LNCaP clone FGC (cell line): ENCODE measurements around the gene TTC16.

Experiments used
- DNase-seq: peaks from one replicate; pipeline ENCODE4 v3.0.0-alpha.2; 2011; ENCODE audit warnings: low read depth
- H3K4me3 ChIP-seq: 2 replicates; pipeline ENCODE4 v1.5.1; 2011; ENCODE audit warnings: mild to moderate bottlenecking, low read depth, low read length, control low read depth
- TF ChIP-seq, protein P1 (sequence below): IDR thresholded peaks from 2 replicates; pipeline ENCODE4 v1.5.1; 2012; ENCODE audit warnings: mild to moderate bottlenecking; ENCODE audit not compliant: control insufficient read depth, insufficient read depth; ENCODE audit errors: extremely low read depth

TTC16 gene

DNA sequence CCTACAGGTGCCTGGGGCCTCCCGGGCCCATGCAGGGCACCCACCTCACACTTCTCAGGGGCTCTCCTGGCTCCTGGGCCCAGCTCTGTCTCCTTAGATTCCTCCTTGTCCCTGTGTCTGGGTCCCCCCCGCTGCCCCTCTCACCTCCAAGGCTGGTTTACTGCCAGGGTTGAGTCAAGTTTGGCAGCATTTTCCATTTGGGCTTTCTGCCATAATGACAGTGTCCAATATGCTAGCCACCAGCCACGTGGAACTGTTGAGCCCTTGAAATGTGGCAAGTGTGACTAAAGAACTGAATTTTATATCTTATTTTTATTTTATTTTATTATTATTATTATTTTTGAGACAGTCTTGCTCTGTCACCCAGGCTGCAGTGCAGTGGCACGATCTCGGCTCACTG, 1.9 kb downstream of the TTC16 start:
- no peak overlapping the region for H3K4me3 ChIP-seq
- DNase-seq, result no peak
- TF ChIP-seq, protein P1, sequence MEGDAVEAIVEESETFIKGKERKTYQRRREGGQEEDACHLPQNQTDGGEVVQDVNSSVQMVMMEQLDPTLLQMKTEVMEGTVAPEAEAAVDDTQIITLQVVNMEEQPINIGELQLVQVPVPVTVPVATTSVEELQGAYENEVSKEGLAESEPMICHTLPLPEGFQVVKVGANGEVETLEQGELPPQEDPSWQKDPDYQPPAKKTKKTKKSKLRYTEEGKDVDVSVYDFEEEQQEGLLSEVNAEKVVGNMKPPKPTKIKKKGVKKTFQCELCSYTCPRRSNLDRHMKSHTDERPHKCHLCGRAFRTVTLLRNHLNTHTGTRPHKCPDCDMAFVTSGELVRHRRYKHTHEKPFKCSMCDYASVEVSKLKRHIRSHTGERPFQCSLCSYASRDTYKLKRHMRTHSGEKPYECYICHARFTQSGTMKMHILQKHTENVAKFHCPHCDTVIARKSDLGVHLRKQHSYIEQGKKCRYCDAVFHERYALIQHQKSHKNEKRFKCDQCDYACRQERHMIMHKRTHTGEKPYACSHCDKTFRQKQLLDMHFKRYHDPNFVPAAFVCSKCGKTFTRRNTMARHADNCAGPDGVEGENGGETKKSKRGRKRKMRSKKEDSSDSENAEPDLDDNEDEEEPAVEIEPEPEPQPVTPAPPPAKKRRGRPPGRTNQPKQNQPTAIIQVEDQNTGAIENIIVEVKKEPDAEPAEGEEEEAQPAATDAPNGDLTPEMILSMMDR, result no peak

DNA sequence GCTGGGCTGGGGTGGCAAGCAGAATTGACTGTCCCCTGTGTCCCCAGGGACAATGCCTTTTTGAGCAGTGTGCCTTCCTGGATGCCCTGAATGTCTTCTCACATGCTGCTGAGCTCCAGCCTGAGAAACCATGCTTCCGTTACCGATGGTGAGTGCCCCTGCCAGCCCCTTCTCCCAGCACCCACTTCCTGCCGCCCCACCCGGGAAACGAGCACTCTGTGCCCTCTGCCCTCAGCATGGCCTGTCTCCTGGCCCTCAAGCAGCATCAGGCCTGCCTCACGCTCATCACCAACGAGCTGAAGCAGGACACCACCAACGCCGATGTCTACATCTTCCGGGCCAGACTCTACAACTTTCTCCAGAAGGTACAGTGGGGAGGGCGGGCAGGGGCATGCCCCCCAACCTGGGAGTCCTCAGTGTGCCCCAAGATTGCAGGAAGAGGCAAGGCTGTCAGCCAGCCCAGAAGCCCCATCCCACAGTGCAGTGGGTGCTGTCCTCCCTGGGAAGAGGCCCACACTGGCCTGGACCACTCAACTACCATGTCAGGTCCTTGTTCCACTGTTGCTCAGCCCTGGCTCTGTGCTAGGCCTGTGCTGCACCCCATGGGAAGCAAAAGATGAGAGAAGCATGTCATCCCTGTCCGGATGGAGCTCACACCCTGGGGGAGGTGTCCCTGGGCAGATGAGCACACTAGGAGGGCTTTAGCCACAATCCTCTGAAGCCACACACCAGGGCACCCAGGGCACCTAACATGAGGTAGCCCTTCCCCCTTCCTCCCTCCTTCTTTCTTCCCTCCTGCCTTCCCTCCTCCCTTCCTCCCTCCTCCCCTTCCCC, 4.4 kb downstream of the TTC16 start:
- no peak for DNase-seq
- H3K4me3 ChIP-seq, result no peak overlapping the region
- TF ChIP-seq, protein P1, result no peak

DNA sequence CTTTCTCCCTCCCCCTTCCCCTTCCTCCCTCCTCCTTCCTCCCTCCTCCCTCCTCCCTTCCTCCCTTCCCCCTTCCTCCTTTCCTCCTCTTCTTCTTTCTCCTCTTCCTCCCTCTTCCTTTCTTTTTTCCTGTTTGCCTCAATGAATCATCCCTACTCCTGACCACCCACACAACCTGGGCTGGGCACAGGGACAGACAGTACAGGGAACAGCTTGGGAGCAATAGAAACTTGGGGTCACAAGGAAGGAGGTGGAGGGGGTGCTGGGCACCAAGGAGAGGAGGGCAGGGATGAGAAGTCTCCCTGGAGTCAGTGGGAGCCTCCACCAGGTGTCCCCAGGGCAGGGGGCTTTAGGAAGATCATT, 5.0 kb downstream of the TTC16 start:
- TF ChIP-seq, protein P1, result no peak
- no peak for DNase-seq
- no peak overlapping the region for H3K4me3 ChIP-seq

DNA sequence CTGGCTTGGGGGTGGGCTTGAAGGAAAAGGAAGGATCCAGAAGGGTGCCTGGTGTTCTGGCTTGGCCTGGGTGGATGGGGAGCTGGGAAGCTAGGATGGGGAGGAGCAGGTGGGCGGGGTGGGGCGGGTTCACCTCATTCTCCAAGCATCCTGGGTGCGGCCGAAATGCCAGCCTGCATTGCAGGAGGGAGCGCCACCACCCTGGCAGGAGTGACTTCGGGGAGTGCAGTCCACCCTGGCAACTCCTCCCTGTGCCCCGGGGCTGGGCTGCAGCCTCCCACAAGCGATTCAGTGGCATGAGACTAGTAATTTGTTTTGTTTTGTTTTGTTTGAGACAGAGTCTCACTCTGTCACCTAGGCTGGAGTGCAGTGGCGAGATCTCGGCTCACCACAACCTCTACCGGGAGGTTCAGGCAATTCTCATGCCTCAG, 5.5 kb downstream of the TTC16 start:
- no peak for DNase-seq
- H3K4me3 ChIP-seq, result no peak overlapping the region
- TF ChIP-seq, protein P1, result no peak

DNA sequence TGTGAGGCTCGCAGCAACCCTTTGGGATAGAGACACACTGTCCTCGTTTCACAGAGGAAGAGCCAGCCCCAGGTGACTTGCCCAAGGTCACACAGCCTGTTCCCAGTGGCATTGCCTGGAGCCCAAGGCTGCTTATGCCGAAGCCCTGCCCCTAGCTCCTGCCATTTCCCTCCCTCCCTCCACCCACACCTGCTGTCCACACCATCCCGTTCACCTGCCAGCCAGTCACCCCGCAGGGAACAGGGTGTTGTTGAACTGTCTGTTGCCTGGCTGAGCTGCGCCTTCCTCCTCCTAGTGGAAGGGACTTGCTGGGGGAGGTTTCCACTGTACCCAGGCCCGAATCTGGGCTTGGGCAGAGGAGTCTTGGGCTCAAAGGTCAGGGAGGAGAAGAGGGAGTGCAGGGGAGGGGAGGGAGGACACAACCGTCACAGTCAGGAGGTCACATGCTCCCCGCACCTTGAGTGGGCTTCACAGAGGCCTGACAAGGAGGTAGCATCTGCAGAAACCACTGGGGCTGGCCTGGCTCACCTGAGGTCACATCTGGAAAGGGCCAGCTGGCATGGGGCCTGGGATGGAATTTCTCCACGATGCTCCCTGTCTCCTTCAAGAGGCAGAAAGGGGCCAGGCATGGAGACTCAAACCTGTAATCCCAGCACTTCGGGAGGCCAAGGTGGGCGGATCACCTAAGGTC, 6.3 kb downstream of the TTC16 start:
- TF ChIP-seq, protein P1, result no peak
- no peak overlapping the region for H3K4me3 ChIP-seq
- DNase-seq, result no peak

DNA sequence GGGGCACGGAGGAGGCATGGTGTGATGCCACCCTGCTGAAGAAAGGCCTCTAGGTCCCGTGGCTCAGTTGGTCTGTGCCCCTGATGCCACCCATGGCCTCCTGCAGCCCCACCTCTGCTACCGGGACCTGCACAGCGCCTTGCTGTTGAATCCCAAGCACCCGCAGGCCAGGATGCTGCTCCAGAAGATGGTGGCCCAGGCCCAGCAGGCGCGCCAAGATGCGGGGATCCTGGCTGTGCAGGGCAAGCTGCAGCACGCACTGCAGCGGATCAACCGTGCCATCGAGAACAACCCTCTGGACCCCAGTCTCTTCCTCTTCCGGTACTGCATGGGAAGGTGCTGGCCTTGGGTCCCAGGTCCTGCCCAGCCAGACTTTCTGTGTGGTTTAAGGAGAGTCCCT, 7.1 kb downstream of the TTC16 start:
- DNase-seq, result no peak
- TF ChIP-seq, protein P1, result no peak
- H3K4me3 ChIP-seq, result no peak overlapping the region
